Stimulated activated naive CD4-positive, alpha-beta T cell treated with Interleukin-2 at 50 U/mL for 16 hours (primary cell): ENCODE data around the gene LCE2D.

Source experiments
- DNase-seq: peaks from one replicate; lab custom pipeline; 2025; lab: John Stamatoyannopoulos, UW

LCE2D gene

GRCh38 chr1:152697701-152698600, 34.8 kb downstream of the LCE2D start, which contains the start of gene LCE2A:
Gene LCE2A, plus strand, starts transcription at chr1:152698345. Its CDS starts 557 bp downstream, at chr1:152698902.
- no peak for DNase-seq

DNA sequence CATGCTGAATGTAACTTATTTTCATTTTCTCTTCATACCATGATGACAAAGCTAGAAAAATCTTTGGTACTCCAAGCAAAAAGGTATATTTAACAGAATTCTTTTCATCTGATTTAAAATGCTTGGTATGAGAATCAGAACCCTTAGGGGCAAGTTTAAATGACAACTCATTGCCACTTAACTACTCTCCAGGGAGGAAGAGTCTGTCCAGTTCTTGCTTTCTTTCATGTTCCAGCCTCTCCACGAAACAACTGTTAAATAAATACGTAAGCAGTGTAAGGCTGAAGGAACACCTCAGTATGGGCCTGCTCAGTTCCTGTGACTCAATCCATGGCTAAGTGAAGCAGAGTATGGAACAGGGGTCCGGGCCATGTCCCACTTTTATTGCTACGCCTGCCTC, 36.6 kb downstream of the LCE2D start:
- no peak for DNase-seq

DNA sequence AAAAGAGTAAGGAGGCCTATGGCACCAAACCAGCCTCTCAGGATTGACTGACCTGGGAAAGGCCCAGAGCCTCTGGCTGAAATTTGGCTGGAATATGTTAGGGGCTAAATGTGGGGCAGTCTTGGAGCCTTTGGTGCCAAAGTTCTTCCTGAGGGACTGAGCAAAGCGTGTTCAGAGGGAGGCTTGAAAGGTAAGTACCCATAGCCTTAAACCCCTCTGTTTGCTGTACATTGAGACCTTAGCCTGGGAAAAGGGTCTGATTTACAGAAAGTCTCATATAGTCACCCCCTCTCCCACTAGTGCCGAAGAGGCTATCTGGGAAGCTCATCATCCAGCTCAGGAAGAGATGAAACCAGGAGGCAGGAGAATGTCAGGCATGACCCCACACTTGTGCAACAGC, 44.7 kb downstream of the LCE2D start, which contains the start of gene LCE4A:
Gene LCE4A, plus strand, starts transcription at position 301 of the 400 bp plus-strand sequence. CDS start 916 bp downstream, outside the sequence.
- no peak for DNase-seq
